ENCODE results near the gene TTLL5.

- TF ChIP-seq CTCF (conservative IDR thresholded peaks at IDR 0.05; ENCODE audit: low read depth, low read length) (no peak), POLR2A (IDR thresholded peaks at IDR 0.05; ENCODE audit: low read depth, low read length) (no peak), USF2 (IDR thresholded peaks at IDR 0.05; ENCODE audit: low read depth, low read length) (no peak), MAZ (IDR thresholded peaks at IDR 0.05; ENCODE audit: borderline replicate concordance, low read depth, low read length) (no peak), RAD21 (IDR thresholded peaks at IDR 0.05; ENCODE audit: low read length) (no peak), FOS (IDR thresholded peaks at IDR 0.05; ENCODE audit: low read depth, low read length) (no peak), CHD1 (IDR thresholded peaks at IDR 0.05; ENCODE audit: low read depth, low read length) (no peak), SMC3 (IDR thresholded peaks at IDR 0.05; ENCODE audit: low read depth, low read length) (no peak), BHLHE40 (IDR thresholded peaks at IDR 0.05; ENCODE audit: low read depth, low read length) (no peak)
Measured at GRCh38 chr14:75645056-75645455, 16.0 kb upstream of the TTLL5 start.
